Endothelial cell of umbilical vein (primary cell): ENCODE results near the gene NRBF2.

Experiments used
- CTCF ChIP-seq, 2 donors: IDR thresholded peaks; 1 replicate in 1 of 2; 2 replicates in 1 of 2; pipeline ENCODE4 v1.5.1; 2011; ENCODE audit warnings: low read length in 2 of 2, mild to moderate bottlenecking in 2 of 2, moderate library complexity in 2 of 2, control low read depth in 1 of 2, inconsistent platforms in 1 of 2, low read depth in 1 of 2; ENCODE audit not compliant: insufficient read depth in 1 of 2; ENCODE audit errors: extremely low read depth in 1 of 2
- EZH2 ChIP-seq: IDR thresholded peaks from 2 replicates; pipeline ENCODE4 v1.6.1; 2012; ENCODE audit warnings: borderline replicate concordance, low read depth, mild to moderate bottlenecking, moderate library complexity, low read length, inconsistent platforms; ENCODE audit not compliant: severe bottlenecking
- POLR2A ChIP-seq: IDR thresholded peaks from 2 replicates; pipeline ENCODE4 v1.6.1; 2012; ENCODE audit warnings: low read depth, mild to moderate bottlenecking, control low read depth, low read length
- POLR2AphosphoS5 ChIP-seq: IDR thresholded peaks from 2 replicates; pipeline ENCODE4 v1.6.1; 2012; ENCODE audit warnings: low read depth, mild to moderate bottlenecking, control low read depth, low read length, moderate library complexity; ENCODE audit not compliant: insufficient read depth
- TF ChIP-seq, protein P1 (sequence below): IDR thresholded peaks from 2 replicates; pipeline ENCODE4 v1.6.1; 2011; ENCODE audit not compliant: insufficient read depth, insufficient read length

DNA sequence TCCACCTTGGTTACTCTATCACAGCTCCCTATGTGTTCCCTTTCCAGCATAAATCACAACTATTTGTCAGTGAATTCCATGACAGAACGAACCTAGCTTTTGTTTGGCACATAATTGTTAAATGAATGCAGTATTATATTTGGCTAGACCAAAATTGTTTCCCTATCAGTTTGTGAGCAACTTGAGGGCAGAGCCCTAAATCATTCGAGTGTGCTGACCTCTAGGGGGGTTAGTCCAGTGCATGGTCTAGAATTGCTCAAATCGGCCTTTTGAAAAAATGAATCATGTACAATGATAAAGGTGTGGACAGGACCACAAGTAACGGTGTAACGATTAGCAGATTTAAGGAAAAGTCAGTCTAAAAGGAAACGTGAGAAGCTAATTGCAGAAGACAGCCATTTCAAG lies 475 bp upstream of the NRBF2 start:
- no peak for TF ChIP-seq CTCF (IDR thresholded peaks at IDR 0.05; ENCODE audit: extremely low read depth in 1 of 2, insufficient read depth in 1 of 2, low read depth in 1 of 2, low read length in 2 of 2)
- TF ChIP-seq EZH2: no peak
- no peak for TF ChIP-seq POLR2AphosphoS5
- TF ChIP-seq POLR2A: no peak
- TF ChIP-seq, protein P1, sequence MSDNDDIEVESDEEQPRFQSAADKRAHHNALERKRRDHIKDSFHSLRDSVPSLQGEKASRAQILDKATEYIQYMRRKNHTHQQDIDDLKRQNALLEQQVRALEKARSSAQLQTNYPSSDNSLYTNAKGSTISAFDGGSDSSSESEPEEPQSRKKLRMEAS: no peak
